NB4 (cell line): ENCODE results near the gene IFT20.

Experiments
- CTCF ChIP-seq: IDR thresholded peaks from one replicate; pipeline ENCODE4 v1.5.1; 2012; ENCODE audit warnings: low read depth, low read length
- MAX ChIP-seq: IDR thresholded peaks from 2 replicates; pipeline ENCODE4 v1.6.1; 2011; ENCODE audit warnings: low read depth, low read length
- POLR2A ChIP-seq: IDR thresholded peaks from 2 replicates; pipeline ENCODE4 v1.6.1; 2011; ENCODE audit warnings: mild to moderate bottlenecking; ENCODE audit not compliant: insufficient read length; ENCODE audit errors: extremely low read depth

GRCh38 chr17:28342313-28342712 is 7.0 kb upstream of the IFT20 start:
- TF ChIP-seq CTCF = no peak
- no peak for TF ChIP-seq POLR2A
- TF ChIP-seq MAX = no peak
